GM18505 (cell line): ENCODE data around the gene ZFP3.
"Not testable (repeated sequence)": the region's sequence is repeated elsewhere in the genome, so short reads cannot be mapped to it uniquely, and the experiment has no call there.

Source experiments
- ATAC-seq: cut with Tn5 transposase; IDR thresholded peaks from one replicate; pipeline ENCODE4 v1.9.1; 2021; ENCODE audit not compliant: unreplicated experiment
- POLR2A ChIP-seq: IDR thresholded peaks from 4 replicates; pipeline ENCODE4 v1.6.1; 2011; ENCODE audit warnings: borderline replicate concordance; ENCODE audit not compliant: insufficient read depth, insufficient read length; ENCODE audit errors: extremely low read depth

The ZFP3 gene

GRCh38 chr17:5099271-5099670 lies 21.0 kb downstream of the ZFP3 start:
- no peak for TF ChIP-seq POLR2A
- ATAC-seq, result no peak

GRCh38 chr17:5100832-5101231 lies 22.6 kb downstream of the ZFP3 start:
- no peak for ATAC-seq
- no peak for TF ChIP-seq POLR2A

- ATAC-seq, result no peak
Measured at GRCh38 chr17:5110816-5111215, 32.5 kb downstream of the ZFP3 start.

GRCh38 chr17:5111402-5112204 lies 33.3 kb downstream of the ZFP3 start, which contains the start of gene ZNF232:
TSS of gene ZNF232 (minus strand) at chr17:5111878. CDS start at chr17:5111822, 56 bp downstream.
- TF ChIP-seq POLR2A, result peak; percentile 66
- peak; percentile 74 for ATAC-seq

More at GRCh38 chr17:5110816-5111215, 32.5 kb downstream of the ZFP3 start:
- TF ChIP-seq POLR2A, result no peak

GRCh38 chr17:5115673-5116651 lies 37.7 kb downstream of the ZFP3 start, which contains the start of gene USP6:
TSS of gene USP6 (plus strand) at chr17:5116032. CDS start at chr17:5130368, 14,336 bp downstream.
- ATAC-seq, result no peak
- TF ChIP-seq POLR2A, result no peak

GRCh38 chr17:5118219-5118618 lies 40.0 kb downstream of the ZFP3 start:
- no peak for TF ChIP-seq POLR2A
- ATAC-seq, result no peak

- ATAC-seq, result no peak
- no peak for TF ChIP-seq POLR2A
Measured at GRCh38 chr17:5120036-5120435, 41.8 kb downstream of the ZFP3 start.

- not testable (repeated sequence) for ATAC-seq
Measured at GRCh38 chr17:5120436-5121185, 42.3 kb downstream of the ZFP3 start.

GRCh38 chr17:5121186-5121841 lies 43.0 kb downstream of the ZFP3 start:
- TF ChIP-seq POLR2A, result no peak
- ATAC-seq, result no peak

- ATAC-seq, result not testable (repeated sequence)
Measured at GRCh38 chr17:5122056-5122455, 43.8 kb downstream of the ZFP3 start.

GRCh38 chr17:5122586-5123342 lies 44.5 kb downstream of the ZFP3 start:
- no peak for TF ChIP-seq POLR2A
- ATAC-seq, result no peak

- no peak for TF ChIP-seq POLR2A
- no peak for ATAC-seq
Measured at GRCh38 chr17:5123343-5124124, 45.3 kb downstream of the ZFP3 start.

- ATAC-seq, result not testable (repeated sequence)
Measured at GRCh38 chr17:5124125-5124760, 46.0 kb downstream of the ZFP3 start.

GRCh38 chr17:5124896-5125295 lies 46.6 kb downstream of the ZFP3 start:
- ATAC-seq, result not testable (repeated sequence)
